Testis (tissue), 2 donors: ENCODE results near the gene OBSCN.

ENCODE experiments used
- CTCF ChIP-seq, 3 experiments: fragments of 450-650 bp in 2 of 3; fragments of 200-600 bp in 1 of 3; sonication (generic) in 1 of 3; IDR thresholded peaks; one replicate each; pipeline ENCODE4 v1.5.1; 2016 to 2019; ENCODE audit warnings: antibody characterized with exemption in 3 of 3, mild to moderate bottlenecking in 2 of 3, moderate library complexity in 1 of 3
- POLR2A ChIP-seq: fragments of 450-650 bp; IDR thresholded peaks from one replicate; pipeline ENCODE4 v1.6.1; 2017; ENCODE audit warnings: antibody characterized with exemption, mild to moderate bottlenecking, moderate library complexity

DNA sequence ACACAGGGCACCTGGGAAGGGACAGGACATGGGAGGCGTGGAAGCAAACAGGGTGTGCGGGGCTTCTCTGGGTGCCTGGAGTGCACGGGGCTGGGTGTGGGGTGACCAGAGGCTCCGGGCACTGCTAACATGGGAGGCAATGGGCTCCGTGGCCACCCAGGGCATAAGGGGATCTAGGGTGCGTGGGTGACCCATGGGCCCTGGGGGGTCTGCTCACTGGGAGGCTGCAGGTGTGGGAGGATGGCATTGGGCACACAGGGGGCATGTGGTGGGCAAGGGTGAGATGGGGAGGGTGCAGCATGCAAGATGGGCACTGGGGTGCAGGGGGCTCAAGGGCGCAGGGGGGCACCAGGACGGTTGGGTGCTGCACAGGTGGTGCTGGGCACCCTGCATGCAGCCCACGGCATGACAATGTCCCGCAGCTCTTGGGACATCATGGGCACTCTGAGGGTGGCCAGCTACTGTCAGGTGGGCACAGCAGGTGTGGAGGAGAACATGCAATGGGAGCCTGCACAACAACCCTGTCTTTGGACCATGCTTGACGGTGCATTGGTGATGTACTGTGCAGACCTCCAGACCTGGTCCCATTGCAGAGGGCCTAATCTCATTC lies 183.7 kb downstream of the OBSCN start:
- TF ChIP-seq CTCF (IDR thresholded peaks at IDR 0.05) (no peak), POLR2A (no peak)
